ENCODE data around the gene HDAC10.

The HDAC10 gene

GRCh38 chr22:50269970-50270665 lies 19.1 kb upstream of the HDAC10 start, which contains the start of gene MAPK11:
Gene MAPK11 (minus strand): TSS chr22:50270380. CDS start chr22:50270292, 88 bp downstream.
- peak in 1 of 2 experiments; percentile 66 for DNase-seq

- no peak for DNase-seq
Observed at GRCh38 chr22:50269573-50269969, 18.5 kb upstream of the HDAC10 start.

DNA sequence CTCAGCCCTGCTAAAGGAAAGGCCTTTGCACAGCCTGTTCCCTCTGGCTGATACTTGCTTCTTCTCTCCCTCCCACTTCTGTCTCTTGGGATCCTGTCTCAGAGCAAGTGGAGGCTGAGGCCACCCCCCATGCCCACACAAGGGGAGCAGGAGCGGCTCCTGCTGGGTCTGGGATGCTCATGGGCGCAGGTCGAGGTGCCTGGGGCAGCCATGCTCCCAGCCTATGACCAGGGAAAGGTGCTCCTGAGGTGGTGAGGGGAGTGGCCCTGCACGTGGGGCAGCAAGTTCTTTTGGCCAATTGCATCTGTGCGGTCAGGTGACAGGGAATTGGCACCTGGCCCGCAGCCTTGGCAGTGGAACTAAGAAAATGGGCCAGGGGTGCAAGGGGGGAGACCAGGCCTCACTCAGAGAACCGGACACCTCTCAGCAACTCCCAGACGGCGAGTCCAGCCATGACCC lies 17.6 kb upstream of the HDAC10 start:
- DNase-seq: peak; percentile 16 to 53

- no peak for DNase-seq
Observed at GRCh38 chr22:50267591-50268390, 16.7 kb upstream of the HDAC10 start.

GRCh38 chr22:50266994-50267393 lies 15.9 kb upstream of the HDAC10 start:
- no peak for DNase-seq

- no peak for DNase-seq
Observed at GRCh38 chr22:50264946-50265669, 14.0 kb upstream of the HDAC10 start.

GRCh38 chr22:50264104-50264745 lies 13.2 kb upstream of the HDAC10 start:
- DNase-seq: no peak

- no peak for DNase-seq
Observed at GRCh38 chr22:50262973-50263617, 12.0 kb upstream of the HDAC10 start.

GRCh38 chr22:50262460-50262911 lies 11.4 kb upstream of the HDAC10 start:
- DNase-seq: no peak

GRCh38 chr22:50261615-50262459 lies 10.8 kb upstream of the HDAC10 start, which contains the start of gene MAPK12:
Gene MAPK12 (minus strand): TSS chr22:50261683. CDS start chr22:50261509, 174 bp downstream.
- DNase-seq: peak in 1 of 2 experiments; percentile 18

DNA sequence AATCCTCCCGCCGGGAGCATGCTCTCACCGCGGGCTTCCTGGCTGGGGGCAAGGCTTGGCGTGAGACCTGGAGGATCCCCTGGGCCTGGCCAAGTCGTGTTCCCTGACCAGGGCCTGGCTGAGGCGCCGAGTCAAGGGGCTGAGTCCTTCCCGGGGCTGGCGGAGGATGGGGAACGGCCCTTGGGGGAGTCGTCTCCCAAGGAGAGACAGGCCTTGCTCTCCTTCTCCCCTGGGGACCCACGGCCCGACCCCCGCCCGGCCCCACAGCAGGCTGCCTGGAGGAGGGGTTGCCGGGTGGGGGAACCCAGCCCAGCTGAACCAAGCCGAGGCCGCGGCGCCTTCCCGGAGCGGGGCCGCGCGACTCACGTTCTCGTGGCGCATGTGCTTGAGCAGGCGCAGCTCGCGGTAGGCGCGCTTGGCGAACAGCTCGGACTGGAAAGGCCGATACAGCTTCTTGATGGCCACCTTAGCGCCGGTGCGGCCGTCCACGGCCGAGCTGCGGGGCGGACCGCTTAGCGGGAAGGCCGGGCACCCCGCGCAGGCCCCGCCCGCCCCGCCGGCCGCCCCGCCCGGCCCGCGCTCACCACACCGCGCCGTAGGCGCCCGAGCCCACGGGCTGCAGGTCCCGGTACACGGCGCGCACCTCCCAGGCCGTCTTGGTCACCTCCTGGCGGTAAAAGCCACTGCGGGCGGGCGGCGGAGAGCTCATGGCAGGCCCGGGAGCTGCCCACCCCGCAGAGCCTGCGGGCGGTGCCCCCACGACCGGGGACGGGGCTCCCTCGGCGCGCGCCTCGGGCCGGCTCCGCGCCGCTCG lies 9.9 kb upstream of the HDAC10 start:
- DNase-seq: peak in 1 of 2 experiments; percentile 43

GRCh38 chr22:50260434-50260800 lies 9.4 kb upstream of the HDAC10 start:
- no peak for DNase-seq

DNA sequence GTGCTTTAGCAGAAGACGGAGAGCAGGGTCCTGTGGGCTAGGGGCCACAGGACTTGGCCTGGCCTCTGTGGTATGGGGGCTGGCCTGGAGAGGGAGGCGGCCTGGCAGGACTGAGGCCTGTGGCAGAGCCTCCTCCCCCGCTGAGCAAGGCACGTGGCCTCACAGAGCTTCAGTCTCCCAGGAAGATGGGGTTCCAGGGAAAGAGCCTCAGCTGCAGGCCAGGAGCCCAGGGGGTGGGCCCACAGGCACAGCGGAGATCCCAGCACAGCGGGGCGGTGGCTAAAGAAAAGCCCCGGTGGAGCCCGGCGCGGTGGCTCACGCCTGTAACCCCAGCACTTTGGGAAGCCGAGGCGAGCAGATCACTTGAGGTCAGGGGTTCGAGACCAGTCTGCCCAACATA lies 8.2 kb upstream of the HDAC10 start:
- DNase-seq: no peak

DNA sequence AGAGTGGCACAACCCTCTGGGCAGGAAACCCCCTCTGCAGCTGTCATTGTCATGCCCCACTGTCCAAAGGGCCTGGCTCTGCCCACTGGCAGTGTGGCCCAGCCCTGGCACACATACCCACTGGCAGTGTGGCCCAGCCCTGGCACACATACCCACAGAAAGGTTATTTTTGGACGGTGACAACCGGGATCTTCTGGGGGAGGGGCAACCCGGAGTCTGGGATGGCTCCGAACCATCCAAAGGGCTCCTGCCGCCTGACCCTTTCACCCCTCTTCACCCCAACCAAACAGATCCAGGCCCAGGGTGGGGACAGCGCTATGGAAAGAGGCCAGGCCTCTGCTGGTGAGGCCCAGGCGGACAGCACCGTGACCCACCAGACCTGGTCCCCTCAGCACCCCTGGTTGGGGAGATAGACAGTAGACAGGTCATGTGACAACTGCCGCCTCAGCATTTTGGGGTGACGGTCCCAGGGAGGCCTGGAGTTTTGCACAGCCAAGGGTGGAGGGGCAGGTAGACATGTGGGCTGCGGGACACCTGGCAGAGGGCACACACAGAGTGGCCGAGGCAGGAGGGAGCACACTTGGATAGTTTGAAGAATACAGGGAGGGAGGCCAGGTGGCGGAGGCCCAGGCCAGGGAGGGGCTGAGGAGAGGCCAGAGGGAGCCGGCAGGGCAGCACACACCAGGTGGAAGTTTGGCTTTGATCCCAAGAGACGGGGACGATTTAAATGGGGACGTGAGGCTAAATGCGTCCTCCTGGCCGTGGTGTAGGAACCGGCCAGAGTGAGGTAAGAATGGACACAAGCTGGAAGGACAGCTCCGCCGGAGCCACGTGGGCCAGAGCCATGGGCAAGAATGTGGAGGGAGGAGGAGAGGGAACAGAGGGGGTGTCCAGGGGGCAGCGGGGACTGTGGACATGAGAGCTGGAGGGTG lies 7.6 kb upstream of the HDAC10 start:
- no peak for DNase-seq

DNA sequence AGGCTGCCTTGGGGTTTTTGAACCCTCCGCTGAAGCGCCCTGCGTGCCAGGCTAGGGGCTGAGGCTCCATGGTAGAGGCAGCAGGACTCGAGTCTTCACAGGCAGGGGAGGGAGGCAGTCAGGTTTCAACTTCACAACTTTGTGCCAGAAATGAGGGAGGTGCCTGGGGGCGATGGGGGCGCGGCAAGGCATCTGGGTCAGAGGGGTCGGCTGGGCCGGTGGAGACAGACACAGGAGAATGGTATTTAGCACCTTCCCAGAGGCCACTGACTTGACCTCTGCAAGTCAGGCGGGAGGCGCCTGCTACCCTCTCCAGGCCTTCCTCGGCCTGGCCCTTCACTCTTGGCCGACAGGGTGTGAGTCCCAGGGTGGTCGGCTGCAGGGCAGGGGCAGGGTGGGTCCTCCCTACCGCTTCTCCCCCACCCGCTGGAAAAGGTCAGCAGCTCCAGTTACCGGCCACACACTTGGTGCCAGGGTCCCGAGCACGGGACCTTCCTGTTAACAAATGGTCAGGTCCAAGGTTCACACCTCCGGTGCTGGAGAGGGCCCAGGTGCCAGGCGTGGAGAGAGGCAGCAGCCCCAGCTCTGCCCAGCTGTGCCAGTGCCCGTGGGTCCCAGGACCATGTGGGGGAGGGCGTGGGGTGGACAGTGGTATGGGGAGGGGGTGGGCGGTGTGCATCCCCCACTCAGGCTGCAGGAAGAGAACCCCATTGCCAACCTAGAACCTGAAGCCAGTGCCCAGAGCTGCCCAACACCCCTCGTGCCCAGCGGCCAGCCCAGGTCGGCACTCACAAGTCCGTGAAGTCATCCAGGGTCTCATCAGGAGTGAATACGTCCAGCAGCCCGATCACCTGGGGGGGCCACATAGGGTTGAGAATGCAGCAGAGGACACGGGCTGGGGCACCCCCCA lies 6.6 kb upstream of the HDAC10 start:
- no peak for DNase-seq

DNA sequence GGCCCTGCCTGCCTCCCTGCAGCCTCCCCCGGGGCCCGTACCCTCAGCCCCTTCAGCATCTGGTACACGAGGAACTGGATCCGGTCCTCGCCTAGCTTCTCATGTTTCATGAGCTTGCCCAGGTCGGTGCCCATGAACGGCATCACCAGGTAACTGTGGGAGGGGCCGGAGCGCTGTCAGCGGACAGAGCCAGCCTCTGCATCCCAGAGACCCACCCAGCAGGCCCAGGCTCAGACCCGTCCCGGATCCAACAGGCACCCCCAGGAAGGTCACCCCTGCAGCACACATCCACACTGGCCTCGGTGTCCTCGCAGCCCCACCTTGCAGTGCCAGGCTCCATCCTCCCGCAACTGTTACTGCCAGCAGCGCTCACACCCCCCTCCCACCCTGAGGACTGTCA lies 6.0 kb upstream of the HDAC10 start:
- no peak for DNase-seq

GRCh38 chr22:50256258-50256862 lies 5.3 kb upstream of the HDAC10 start:
- no peak for DNase-seq

GRCh38 chr22:50255607-50256006 lies 4.5 kb upstream of the HDAC10 start:
- no peak for DNase-seq
